ENCODE data around the gene GASK1B. TPM values are rescaled to one million over a fixed set of nuclear protein-coding genes. Genes with fewer than 3 reads are reported as not detected.

The GASK1B gene
- 205 and 257 TPM in 2 replicates for total RNA-seq

- peak; percentile 83 for DNase-seq
These were observed at the start of gene GASK1B for GRCh38 chr4:158172261-158173258. TSS of gene GASK1B (minus strand) at chr4:158173025. CDS start at chr4:158171375, 1,650 bp downstream.

DNA sequence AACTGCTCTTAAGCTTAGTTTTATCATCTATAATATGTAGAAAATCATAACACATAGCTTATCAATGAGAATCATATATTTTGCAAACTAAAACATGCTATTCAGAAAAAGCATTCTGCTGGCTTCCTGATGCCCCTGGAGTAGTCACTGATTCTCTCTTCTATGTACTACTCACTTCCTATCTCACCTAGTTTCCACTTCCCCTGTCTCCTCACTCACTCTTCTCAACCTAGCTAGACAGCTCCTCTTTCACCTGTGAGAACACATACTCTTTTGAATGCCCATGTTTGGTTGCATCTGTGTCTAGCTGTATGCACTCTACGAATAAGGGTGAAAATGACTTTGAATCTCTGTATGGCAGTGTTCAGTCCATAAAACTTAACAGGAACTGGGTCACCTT is 46.8 kb upstream of the GASK1B start:
- DNase-seq = no peak

DNA sequence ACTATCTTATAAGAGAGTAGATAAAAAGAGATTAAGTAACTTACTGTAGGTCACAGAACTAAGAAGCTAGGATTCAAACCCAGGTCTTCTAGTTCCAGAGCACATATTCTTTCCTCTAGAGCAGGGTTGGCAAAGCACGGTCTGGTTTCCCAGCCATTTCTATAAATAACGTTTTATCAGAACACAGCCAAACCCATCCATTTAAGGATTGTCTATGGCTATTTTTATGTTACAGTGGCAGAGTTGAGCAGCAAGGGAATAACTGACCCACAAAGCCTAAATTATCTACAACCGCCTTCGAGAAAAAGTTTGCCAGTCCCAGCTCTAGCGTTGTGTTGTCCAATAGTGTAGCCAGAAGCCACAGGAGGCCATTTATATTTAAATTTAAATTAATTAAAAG is 44.9 kb upstream of the GASK1B start:
- DNase-seq = no peak

GRCh38 chr4:158214856-158215255 is 42.0 kb upstream of the GASK1B start:
- DNase-seq = no peak

- no peak for DNase-seq
These were observed 40.6 kb upstream of the GASK1B start for GRCh38 chr4:158213466-158213865.

DNA sequence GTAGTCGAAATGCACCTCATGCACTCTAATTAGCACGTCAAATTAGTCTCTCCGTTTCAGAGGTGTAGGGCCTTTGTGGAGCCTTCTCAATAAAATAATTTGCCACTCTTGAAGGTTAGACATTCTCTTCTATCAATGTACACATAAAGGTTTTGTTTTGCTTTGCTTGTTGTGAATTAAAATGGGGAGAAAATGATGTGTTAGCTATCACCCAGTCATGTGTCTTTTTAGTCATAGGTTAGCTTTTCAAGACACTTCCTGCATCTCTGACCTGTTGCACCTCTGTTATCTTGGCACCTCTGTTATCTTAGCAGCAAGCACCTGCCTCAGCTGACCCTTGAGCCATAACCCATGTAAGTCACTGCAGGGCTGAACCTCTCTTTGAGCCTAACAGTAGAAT is 38.4 kb upstream of the GASK1B start:
- DNase-seq = peak; percentile 36

DNA sequence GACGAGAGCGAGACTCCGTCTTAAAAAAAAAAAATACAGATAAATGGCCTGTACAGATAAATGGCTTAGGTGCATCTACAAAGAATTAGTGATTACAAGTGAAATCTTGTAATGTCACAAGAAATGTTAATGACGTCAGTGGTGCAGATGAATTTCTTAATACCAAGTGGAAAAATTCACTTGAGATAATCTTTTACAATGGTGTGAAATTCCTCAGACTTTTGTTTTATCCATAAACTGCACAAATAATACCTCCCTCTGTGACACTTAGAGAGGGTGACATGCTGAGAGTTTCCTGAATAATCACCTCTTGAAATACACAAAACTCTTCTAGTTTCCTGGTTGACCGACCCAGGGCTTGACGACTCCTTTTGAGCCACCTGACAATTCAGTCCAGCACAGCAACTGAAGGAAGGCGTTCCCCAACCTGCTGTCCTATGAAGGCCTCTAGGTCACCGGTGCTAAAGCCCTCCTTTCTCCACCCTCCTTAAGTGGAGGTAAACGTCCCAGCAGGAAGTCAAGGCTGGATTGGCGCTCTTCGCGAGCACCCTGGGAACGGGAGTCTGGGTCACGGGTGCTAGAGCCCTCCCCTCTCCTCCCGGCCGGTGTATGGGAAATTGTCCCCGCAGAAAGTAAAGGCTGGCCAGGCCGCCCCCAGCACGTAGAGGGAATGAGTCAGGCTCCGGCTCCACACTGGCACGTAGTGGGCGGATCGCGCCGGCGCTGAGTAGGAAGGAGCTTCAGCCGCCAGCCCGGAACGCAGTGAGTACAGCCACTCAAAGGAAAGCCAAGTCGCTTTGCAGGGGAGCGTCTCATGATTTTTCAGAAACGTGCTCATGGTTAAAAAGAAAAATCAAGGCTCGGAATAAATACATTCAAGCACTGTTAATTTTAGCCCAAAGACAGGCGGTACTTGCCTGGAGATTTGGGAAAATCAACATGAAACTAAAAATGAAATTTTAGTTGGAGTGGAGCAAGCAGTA is 37.3 kb upstream of the GASK1B start, which contains the start of gene TMEM144:
TMEM144 (plus strand) TSS at position 662 of the 983 bp plus-strand sequence. CDS start 2,182 bp downstream, outside the sequence.
- peak; percentile 93 for DNase-seq

- DNase-seq = no peak
These were observed 36.3 kb upstream of the GASK1B start for GRCh38 chr4:158208963-158209640.

GRCh38 chr4:158203929-158204328 is 31.1 kb upstream of the GASK1B start:
- DNase-seq = no peak

GRCh38 chr4:158203436-158203835 is 30.6 kb upstream of the GASK1B start:
- DNase-seq = no peak

DNA sequence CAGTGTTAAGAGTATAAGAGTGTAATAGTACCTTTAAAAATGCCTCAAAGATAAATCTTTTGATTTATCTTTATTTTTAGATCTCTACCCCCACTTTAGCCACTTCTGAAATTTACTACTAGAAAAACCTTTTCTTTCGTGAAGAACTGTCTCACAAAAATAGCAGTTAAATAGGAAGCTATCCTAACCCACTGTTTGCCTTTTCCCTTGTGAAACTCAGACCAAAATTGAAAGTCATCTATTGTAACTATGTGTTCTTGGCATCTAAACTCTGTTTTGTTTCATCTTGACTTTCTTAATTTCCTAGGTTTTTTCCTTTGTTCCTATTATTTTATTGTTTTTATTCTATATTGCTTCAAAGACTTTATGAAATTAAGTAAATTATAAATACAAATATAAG is 29.7 kb upstream of the GASK1B start:
- DNase-seq = no peak

GRCh38 chr4:158201876-158202275 is 29.1 kb upstream of the GASK1B start:
- DNase-seq = no peak

DNA sequence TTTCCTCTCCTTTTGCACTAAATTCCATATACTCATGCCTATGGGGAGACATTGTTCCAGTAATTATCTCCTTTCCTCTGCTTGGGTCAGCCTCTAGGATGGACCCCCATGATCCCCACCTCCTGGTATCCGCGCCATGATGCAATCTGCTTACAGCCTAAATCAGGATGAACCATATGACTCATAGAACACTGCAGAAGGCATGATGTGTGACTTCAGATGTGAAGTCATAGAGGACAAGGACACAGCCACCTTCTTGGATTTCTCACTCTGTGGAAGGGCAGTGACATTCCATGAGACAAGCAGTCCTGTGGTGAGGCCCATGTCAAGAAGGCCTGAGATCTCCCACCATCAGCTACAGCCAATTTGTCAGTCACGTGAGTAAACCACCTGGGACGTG is 28.5 kb upstream of the GASK1B start:
- no peak for DNase-seq

DNA sequence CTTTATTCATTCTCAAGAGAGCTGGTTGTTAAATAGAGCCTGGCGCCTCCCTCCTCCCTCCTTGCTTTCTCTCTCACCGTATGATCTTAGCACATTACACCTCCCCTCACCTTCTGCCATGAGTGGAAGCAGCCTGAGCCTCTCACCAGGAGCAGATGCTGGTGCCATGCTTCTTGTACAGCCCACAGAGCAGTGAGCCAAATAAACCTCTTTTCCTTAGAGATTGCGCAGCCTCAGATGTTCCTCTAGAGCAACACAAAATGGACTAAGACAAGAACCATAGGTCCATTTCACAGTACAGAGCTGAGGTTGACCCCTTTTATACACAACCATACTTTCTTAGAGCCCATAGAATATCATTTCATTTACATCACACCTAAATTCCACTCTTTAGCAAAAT is 27.4 kb upstream of the GASK1B start:
- DNase-seq = no peak

DNA sequence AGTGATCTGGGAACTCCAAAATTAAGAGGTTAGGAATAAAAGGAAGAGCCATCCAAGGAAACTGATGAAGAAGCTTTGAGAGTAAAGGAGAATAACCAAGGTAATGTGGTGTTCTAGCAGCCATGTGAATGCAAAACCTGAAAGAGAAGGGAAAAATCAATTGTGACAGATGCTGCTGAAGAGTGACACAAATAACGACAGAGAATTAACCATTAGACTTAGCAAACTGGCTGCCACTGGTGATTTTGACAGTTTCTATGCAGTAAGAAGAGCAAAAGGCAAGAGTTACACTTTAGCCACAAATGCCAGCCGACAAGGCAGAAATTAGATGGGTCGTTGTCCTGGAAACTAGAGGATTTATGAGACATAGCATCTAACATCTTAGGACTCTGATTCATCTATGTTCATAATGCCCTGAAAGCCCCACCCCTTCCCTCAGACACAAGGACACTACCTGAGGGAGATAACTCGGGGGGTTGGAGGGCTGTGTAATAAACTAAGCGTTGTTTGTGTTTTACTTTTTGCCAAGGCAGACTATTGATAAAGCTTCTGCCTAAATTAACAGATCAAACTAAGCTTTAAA is 24.5 kb upstream of the GASK1B start:
- DNase-seq = no peak

GRCh38 chr4:158195297-158195696 is 22.5 kb upstream of the GASK1B start:
- DNase-seq = no peak

DNA sequence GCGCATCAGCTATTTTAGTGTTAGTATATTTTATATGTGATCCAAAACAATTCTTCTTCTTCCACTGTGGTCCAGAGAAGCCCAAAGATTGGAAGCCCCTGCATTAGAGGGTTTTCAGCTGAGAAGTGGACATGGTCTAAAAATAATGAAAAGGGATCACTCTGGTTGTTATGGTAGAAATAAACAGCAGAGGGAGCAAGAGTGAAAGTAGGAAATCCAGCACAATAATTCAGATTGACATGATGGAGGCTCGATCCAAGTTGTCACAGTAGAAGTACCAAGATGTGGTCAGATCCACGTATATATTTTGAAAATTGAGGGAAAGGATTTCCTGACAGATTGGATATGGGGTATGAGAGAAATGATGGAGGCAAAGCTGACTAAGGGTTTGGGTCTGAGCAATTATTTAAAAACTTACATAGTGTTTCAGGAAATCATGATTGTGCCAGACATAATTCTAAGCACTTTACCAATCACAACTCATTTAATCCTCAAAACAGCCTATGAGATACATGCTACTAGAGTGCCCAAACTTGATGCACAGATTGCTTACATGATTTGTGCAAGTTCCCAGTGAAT is 20.4 kb upstream of the GASK1B start:
- DNase-seq = peak; percentile 59

- no peak for DNase-seq
These were observed 19.8 kb upstream of the GASK1B start for GRCh38 chr4:158192439-158193158.

GRCh38 chr4:158190718-158191117 is 17.9 kb upstream of the GASK1B start:
- DNase-seq = no peak

DNA sequence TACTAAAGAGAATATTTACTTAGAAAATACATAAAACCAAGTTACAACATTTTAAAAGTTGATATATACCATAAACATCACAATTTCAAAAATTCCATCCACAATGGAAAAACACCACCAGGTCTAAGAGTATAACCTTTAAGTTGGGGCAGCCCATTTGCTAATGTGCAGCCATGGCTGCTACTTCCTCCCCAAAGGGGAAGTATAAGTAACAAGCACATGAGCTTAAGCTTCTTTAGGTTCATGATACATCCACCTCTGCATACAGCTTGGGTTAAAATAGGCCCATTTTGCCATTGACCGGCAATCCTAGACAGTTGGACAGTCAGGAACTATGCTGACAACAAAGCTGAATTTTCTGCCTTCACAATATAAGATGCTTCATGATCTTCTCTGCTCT is 16.6 kb upstream of the GASK1B start:
- no peak for DNase-seq

DNA sequence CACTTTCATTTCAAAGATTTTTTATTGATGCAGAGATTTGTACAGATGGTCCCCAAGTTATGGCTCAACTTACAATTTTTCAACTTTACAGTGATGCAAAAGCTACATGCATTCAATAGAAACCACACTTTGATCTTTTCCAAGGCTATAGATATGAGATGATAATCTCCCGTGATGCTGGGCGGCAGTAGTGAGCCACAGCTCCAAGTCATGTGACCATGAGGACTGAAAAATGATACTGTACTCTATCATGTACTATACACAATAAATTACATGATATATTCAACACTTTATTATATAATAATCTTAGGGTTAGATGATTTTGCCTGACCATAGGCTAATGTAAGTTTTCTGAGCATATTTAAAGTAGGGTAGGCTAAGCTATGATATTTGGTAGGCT is 14.0 kb upstream of the GASK1B start:
- DNase-seq = no peak
